ENCODE data around the gene TMEM225B. TPM values are rescaled to one million over a fixed set of nuclear protein-coding genes. Genes with fewer than 3 reads are reported as not detected.

The TMEM225B gene
- total and polyA plus RNA-seq, 2 of the 4 experiments (the other 2 are of a cell fraction), result 0.32 to 0.54 TPM

GRCh38 chr7:99551334-99551733 lies 46.7 kb upstream of the TMEM225B start:
- peak; percentile 15 for DNase-seq
- intact Hi-C loops (cut with micrococcal nuclease), result no loop called here
- Histone ChIP-seq H2AK5ac (ENCODE audit: low read depth, low read length) (0 out of 2 replicates have a peak overlapping the region, but pooled peaks have one; percentile 20), H2BK120ac (ENCODE audit: low read depth, low read length) (no peak overlapping the region), H3K9me3 (ENCODE audit: control insufficient read depth, insufficient read depth, low read length) (peaks cover 7% of the 10 kb centered on the region), H3K56ac (ENCODE audit: extremely low read depth, insufficient read depth, low read length) (peak overlapping the region; percentile 36; the same call in 1 of the 2 replicates), H2AFZ (replicated peaks; ENCODE audit: low read length, poor library complexity) (peak overlapping the region; percentile 96), H3K9ac (ENCODE audit: low read depth, low read length) (peak overlapping the region; percentile 99), H3K79me1 (ENCODE audit: low read depth in 1 of 2, low read length in 2 of 2) (peaks cover 23 to 49% of the 10 kb centered on the region in 2 experiments), H3K9me1 (ENCODE audit: insufficient read depth, low read length) (peaks cover 8% of the 10 kb centered on the region; the same call in 1 of the 2 replicates), H3K14ac (replicated peaks; ENCODE audit: low read depth, low read length) (peak overlapping the region; percentile 95), H3K23ac (ENCODE audit: low read depth, low read length) (no peak overlapping the region), H3K27ac (ENCODE audit: insufficient read depth, low read length) (peak overlapping the region; percentile 91), H3K4me2 (ENCODE audit: low read depth, low read length) (peak overlapping the region; percentile 97), H4K8ac (ENCODE audit: low read depth in 2 of 2, low read length in 2 of 2) (peak overlapping the region; percentile 58 to 99), H3K4me1 (ENCODE audit: control insufficient read depth, insufficient read depth, low read length) (no peaks in the 10 kb centered on the region), H2BK5ac (ENCODE audit: low read depth, low read length, poor library complexity, severe bottlenecking) (no peak overlapping the region), H4K5ac (ENCODE audit: low read depth, low read length) (peak overlapping the region; percentile 98), H3K18ac (ENCODE audit: low read depth, low read length) (no peak overlapping the region), H4K91ac (ENCODE audit: insufficient read depth, low read depth, low read length) (no peak overlapping the region), H3K4me3 (ENCODE audit: insufficient read depth, low read depth, low read length) (peak overlapping the region; percentile 97), H3K4ac (ENCODE audit: low read depth, low read length) (peak overlapping the region; percentile 93; the same call in 1 of the 2 replicates), H3K36me3 (ENCODE audit: control insufficient read depth, insufficient read depth, low read length) (peaks cover 11% of the 10 kb centered on the region), H4K20me1 (ENCODE audit: insufficient read depth, low read length) (no peaks in the 10 kb centered on the region), H2BK20ac (ENCODE audit: low read depth, low read length) (no peak overlapping the region), H2AK9ac (replicated peaks; ENCODE audit: low read depth, low read length, poor library complexity) (peak overlapping the region; percentile 88), H3K27me3 (ENCODE audit: control insufficient read depth, insufficient read depth, low read length) (no peaks in the 10 kb centered on the region), H2BK15ac (ENCODE audit: low read depth, low read length) (no peak overlapping the region)
- no TSS peak for BruUV-seq (replicated peaks)
- ChIA-PET POLR2A (ENCODE audit: unreplicated experiment) (no interaction called here), CTCF (no interaction called here)
- dilution Hi-C loops (cut with HindIII; ENCODE audit: low sequenced_read_pairs, unreplicated experiment), result no loop called here
- peak; percentile 40 for ATAC-seq (ENCODE audit: low read depth)
- 13% methylated on average over 7 of the region's 15 CpGs; no CpG with 5 or more reads in 1 of the 2 experiments for WGBS, 2 experiments (ENCODE audit: extremely low coverage in 2 of 2, insufficient read length in 1 of 2)
- TF ChIP-seq RAD21 (IDR thresholded peaks at IDR 0.05; ENCODE audit: low read length) (no peak), BHLHE40 (IDR thresholded peaks at IDR 0.05; ENCODE audit: low read depth, low read length) (no peak), SMC3 (IDR thresholded peaks at IDR 0.05; ENCODE audit: low read depth, low read length) (no peak), FOS (IDR thresholded peaks at IDR 0.05; ENCODE audit: low read depth, low read length) (no peak), CEBPB (IDR thresholded peaks at IDR 0.05; ENCODE audit: low read depth, low read length) (no peak), MAZ (IDR thresholded peaks at IDR 0.05; ENCODE audit: borderline replicate concordance, low read depth, low read length) (no peak), MXI1 (IDR thresholded peaks at IDR 0.05; ENCODE audit: borderline replicate concordance, low read depth, low read length) (no peak), CHD1 (IDR thresholded peaks at IDR 0.05; ENCODE audit: low read depth, low read length) (no peak), POLR2A (IDR thresholded peaks at IDR 0.05; ENCODE audit: low read depth, low read length) (no peak), RFX5 (IDR thresholded peaks at IDR 0.05; ENCODE audit: low read depth, low read length) (no peak)
- TF ChIP-seq, protein P1, sequence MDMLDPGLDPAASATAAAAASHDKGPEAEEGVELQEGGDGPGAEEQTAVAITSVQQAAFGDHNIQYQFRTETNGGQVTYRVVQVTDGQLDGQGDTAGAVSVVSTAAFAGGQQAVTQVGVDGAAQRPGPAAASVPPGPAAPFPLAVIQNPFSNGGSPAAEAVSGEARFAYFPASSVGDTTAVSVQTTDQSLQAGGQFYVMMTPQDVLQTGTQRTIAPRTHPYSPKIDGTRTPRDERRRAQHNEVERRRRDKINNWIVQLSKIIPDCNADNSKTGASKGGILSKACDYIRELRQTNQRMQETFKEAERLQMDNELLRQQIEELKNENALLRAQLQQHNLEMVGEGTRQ (IDR thresholded peaks at IDR 0.05; ENCODE audit: low read depth, low read length), result no peak
- TF ChIP-seq, protein P2, sequence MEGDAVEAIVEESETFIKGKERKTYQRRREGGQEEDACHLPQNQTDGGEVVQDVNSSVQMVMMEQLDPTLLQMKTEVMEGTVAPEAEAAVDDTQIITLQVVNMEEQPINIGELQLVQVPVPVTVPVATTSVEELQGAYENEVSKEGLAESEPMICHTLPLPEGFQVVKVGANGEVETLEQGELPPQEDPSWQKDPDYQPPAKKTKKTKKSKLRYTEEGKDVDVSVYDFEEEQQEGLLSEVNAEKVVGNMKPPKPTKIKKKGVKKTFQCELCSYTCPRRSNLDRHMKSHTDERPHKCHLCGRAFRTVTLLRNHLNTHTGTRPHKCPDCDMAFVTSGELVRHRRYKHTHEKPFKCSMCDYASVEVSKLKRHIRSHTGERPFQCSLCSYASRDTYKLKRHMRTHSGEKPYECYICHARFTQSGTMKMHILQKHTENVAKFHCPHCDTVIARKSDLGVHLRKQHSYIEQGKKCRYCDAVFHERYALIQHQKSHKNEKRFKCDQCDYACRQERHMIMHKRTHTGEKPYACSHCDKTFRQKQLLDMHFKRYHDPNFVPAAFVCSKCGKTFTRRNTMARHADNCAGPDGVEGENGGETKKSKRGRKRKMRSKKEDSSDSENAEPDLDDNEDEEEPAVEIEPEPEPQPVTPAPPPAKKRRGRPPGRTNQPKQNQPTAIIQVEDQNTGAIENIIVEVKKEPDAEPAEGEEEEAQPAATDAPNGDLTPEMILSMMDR (conservative IDR thresholded peaks at IDR 0.05; ENCODE audit: low read depth, low read length), result no peak
- in situ Hi-C loops (cut with MboI; ENCODE audit: low sequenced_read_pairs), result no loop called here

Data from IMR-90 (cell line).